NCI-H1105 (cell line): ENCODE results near the gene BCAS3.

ENCODE experiments used
- DNase-seq: peaks from one replicate; lab custom pipeline; 2025; lab: John Stamatoyannopoulos, UW

BCAS3 gene

GRCh38 chr17:61157246-61157886 is 479.7 kb downstream of the BCAS3 start:
- peak; percentile 67 for DNase-seq

- DNase-seq = no peak
Measured at GRCh38 chr17:61158376-61158775, 480.7 kb downstream of the BCAS3 start.

- no peak for DNase-seq
Measured at GRCh38 chr17:61159221-61159814, 481.7 kb downstream of the BCAS3 start.

- DNase-seq = no peak
Measured at GRCh38 chr17:61160204-61160603, 482.6 kb downstream of the BCAS3 start.

- no peak for DNase-seq
Measured at GRCh38 chr17:61160789-61161445, 483.3 kb downstream of the BCAS3 start.

GRCh38 chr17:61161615-61162134 is 484.0 kb downstream of the BCAS3 start:
- DNase-seq = no peak

GRCh38 chr17:61164517-61164916 is 486.9 kb downstream of the BCAS3 start:
- DNase-seq = no peak

- no peak for DNase-seq
Measured at GRCh38 chr17:61167075-61167474, 489.4 kb downstream of the BCAS3 start.

GRCh38 chr17:61168506-61168905 is 490.9 kb downstream of the BCAS3 start:
- DNase-seq = no peak

GRCh38 chr17:61174310-61174709 is 496.7 kb downstream of the BCAS3 start:
- DNase-seq = no peak

GRCh38 chr17:61175298-61176142 is 497.9 kb downstream of the BCAS3 start:
- DNase-seq = no peak

GRCh38 chr17:61177351-61177750 is 499.7 kb downstream of the BCAS3 start:
- DNase-seq = no peak

GRCh38 chr17:61178284-61178683 is 500.6 kb downstream of the BCAS3 start:
- DNase-seq = no peak

GRCh38 chr17:61179380-61179806 is 501.7 kb downstream of the BCAS3 start:
- DNase-seq = no peak

- DNase-seq = no peak
Measured at GRCh38 chr17:61183793-61184192, 506.1 kb downstream of the BCAS3 start.

GRCh38 chr17:61185385-61185784 is 507.7 kb downstream of the BCAS3 start:
- DNase-seq = no peak

GRCh38 chr17:61187038-61187437 is 509.4 kb downstream of the BCAS3 start:
- DNase-seq = no peak

- no peak for DNase-seq
Measured at GRCh38 chr17:61188081-61188480, 510.4 kb downstream of the BCAS3 start.

GRCh38 chr17:61189968-61190367 is 512.3 kb downstream of the BCAS3 start:
- DNase-seq = no peak

- no peak for DNase-seq
Measured at GRCh38 chr17:61196302-61196704, 518.7 kb downstream of the BCAS3 start.

- no peak for DNase-seq
Measured at GRCh38 chr17:61196799-61197198, 519.1 kb downstream of the BCAS3 start.
